Measurements from ENCODE around the gene C18orf63. TPM values are rescaled to one million over a fixed set of nuclear protein-coding genes. Genes with fewer than 3 reads are reported as not detected.
"Not testable (repeated sequence)": the region's sequence is repeated elsewhere in the genome, so short reads cannot be mapped to it uniquely, and the experiment has no call there.

C18orf63 gene
- total RNA-seq, 2 experiments from 2014 or later, result not detected

DNA sequence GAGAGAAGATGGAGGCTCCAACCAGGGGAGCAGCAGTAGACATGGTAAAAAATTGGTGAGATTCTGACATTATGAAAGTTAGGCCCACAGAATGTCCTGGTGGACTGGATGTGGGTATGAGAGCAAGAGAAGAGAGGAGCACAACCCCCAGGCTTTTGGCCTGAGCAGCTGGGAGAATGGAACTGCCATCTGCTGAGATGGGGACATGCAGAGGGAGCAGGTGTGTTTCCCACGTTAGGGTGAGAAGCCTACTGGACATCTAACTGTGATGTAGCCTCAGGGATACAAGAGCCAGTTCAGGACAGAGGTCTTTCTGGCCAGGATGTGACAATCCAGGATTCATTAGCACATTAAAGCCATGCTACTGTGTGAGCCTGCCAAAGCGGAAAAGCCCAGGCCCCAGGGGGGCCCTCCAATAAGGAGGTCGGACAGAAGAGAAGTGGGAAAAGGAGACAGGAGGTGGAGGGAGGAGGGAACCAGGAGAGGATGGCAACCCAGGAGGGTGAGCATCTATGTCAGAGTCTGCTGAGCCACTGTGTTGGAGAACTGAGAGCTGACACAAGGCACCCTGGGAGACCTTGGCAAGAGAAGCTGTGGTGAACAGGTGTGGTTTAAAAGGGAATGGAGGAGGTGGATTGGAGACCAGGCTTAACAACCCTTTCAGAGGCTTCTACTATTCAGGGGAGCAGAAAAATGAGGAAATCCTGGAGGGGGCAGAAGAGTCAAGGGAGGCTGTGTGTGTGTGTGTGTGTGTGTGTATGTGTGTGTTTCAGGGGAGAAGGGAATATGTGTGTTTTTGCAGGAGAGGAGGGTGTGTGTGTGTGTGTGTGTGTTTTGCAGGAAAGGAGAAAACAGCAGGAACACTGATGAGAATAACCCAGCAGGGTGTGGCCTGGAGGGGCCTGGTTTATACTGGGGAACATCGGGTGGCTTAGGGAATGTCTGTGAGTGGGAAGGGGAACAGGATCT is 34.3 kb upstream of the C18orf63 start:
- Mint-ChIP-seq H3K4me3 (no peak overlapping the region), H3K27ac (peak overlapping the region; percentile 45)
- CTCF ChIA-PET, result no interaction called here

GRCh38 chr18:74281980-74282754 is 33.5 kb upstream of the C18orf63 start:
- DNase-seq (no peak), ATAC-seq (no peak)
- no peaks in the 10 kb centered on the region for H3K36me3 Mint-ChIP-seq (ENCODE audit: low read depth)
- CTCF ChIA-PET, result no interaction called here
- no peaks in the 10 kb centered on the region for H3K27me3 Mint-ChIP-seq (ENCODE audit: low read depth)
- no peak overlapping the region for H3K4me3 Mint-ChIP-seq
- H3K4me1 Mint-ChIP-seq (ENCODE audit: low read depth), result peaks cover 22% of the 10 kb centered on the region
- POLR2A ChIA-PET, result no interaction called here
- no peaks in the 10 kb centered on the region for H3K9me3 Mint-ChIP-seq (ENCODE audit: insufficient read depth)
- H3K27ac Mint-ChIP-seq, result peak overlapping the region; percentile 13

More for the DNA sequence above, 34.3 kb upstream of the C18orf63 start:
- no peak for DNase-seq
- Mint-ChIP-seq H3K4me1 (ENCODE audit: low read depth) (peaks cover 22% of the 10 kb centered on the region), H3K27me3 (ENCODE audit: low read depth) (no peaks in the 10 kb centered on the region), H3K9me3 (ENCODE audit: insufficient read depth) (no peaks in the 10 kb centered on the region), H3K36me3 (ENCODE audit: low read depth) (no peaks in the 10 kb centered on the region)
- POLR2A ChIA-PET, result no interaction called here
- no peak for ATAC-seq

DNA sequence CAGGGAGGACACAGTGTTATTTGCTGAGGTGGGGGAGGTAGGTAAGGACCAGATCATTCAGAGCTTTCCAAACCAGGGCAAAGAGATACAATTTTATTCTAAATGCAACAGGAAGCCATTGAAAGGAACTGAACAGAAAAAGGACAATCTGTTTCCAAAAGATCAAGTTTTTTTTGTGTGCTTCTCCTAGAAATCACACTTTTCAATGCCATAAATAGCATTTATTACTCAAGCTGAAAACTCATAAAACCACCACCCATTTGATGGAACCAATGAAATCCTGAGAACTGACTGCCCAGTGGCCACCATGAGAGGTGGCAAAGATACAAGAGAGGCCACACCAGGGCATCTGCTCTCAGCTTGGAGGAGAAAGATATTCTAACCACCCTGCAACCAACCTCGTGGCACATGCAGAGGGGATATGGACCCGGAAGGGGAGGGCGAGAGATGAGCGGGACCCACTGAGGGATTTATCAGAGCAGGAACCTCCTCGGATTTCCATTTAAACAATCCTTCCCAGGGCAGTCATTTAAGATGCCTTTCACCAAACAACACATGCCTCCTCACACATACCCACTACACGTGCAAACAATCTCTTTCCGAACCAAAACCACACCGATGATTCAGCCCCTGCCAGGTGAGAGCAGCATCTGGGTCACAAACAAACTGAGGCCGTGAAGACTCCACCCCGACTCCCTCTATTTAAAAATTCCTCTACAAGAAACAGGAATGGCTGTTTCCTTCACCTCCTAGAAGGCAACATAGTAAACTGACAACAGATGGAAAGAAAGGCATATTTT is 32.7 kb upstream of the C18orf63 start:
- ATAC-seq (no peak), DNase-seq (no peak)
- POLR2A ChIA-PET, result interaction anchor here (1.0 kb wide), 1 partner anchor 216 kb away, joined by 3 read pairs; no protein-coding TSS in a partner anchor
- no peaks in the 10 kb centered on the region for H3K27me3 Mint-ChIP-seq (ENCODE audit: low read depth)
- H3K36me3 Mint-ChIP-seq (ENCODE audit: low read depth), result no peaks in the 10 kb centered on the region
- H3K27ac Mint-ChIP-seq, result peak overlapping the region; percentile 13
- CTCF ChIA-PET, result no interaction called here
- no peaks in the 10 kb centered on the region for H3K9me3 Mint-ChIP-seq (ENCODE audit: insufficient read depth)
- H3K4me1 Mint-ChIP-seq (ENCODE audit: low read depth), result peaks cover 22% of the 10 kb centered on the region
- H3K4me3 Mint-ChIP-seq, result no peak overlapping the region

DNA sequence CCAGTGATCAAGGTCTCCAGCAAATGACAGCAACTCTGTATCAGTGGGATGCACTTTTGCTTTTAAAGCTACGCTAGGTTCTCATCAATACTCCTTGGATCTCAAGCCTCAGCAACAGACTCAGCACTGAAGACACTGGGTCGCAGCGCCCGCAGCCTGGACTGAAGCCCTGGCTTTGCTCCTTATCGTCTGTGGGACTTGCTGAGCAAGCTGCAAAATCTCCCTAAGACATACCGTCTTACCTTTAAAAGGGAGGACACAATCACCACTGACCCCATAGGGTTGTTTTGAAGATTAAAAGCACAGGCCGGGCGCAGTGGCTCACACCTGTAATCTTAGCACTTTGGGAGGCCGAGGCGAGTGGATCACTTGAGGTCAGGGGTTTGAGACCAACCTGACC is 32.0 kb upstream of the C18orf63 start:
- Mint-ChIP-seq H3K4me3 (no peak overlapping the region), H3K9me3 (ENCODE audit: insufficient read depth) (no peaks in the 10 kb centered on the region), H3K36me3 (ENCODE audit: low read depth) (no peaks in the 10 kb centered on the region), H3K27ac (no peak overlapping the region), H3K4me1 (ENCODE audit: low read depth) (peaks cover 22% of the 10 kb centered on the region), H3K27me3 (ENCODE audit: low read depth) (no peaks in the 10 kb centered on the region)
- ChIA-PET CTCF (no interaction called here), POLR2A (interaction anchor here (1.0 kb wide), 1 partner anchor 215 kb away, joined by 3 read pairs; no protein-coding TSS in a partner anchor)
- no peak for ATAC-seq
- no peak for DNase-seq

DNA sequence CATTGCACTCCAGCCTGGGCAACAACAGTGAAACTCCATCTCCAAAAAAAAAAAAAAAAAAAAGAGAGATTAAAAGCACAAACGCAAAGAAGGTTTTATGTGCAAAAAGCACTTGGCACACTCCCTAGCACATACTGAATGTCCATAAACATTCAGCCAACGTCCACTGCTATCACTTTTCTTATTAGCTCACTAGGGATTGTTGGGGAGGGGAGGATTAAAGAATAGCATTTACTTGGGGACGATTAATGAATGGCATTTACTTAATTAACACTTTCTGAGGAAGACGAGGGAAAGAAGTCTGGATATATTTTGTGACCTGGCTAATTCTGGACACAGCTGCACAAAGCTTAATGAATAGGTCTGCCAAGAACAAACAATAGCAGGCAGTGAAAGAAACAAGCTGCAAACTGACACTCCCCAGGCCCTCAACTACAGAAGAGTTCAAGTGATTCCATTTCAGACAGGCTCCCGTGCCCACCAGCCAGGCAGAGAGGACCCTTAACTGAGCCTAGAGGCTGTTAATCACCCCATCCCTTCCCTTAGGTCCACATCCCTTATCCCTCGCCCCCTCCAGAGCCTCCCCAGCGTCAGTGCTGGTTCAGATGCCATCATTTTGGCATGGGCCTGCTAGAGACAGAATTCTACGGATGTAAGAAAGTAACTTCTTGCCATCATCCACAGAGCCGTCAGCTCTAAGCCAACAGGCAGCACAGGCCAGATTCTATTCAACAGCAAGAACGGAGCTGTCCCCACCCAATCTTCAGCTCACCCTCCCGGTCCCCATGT is 31.3 kb upstream of the C18orf63 start:
- ChIA-PET POLR2A (interaction anchor here (1.0 kb wide), 1 partner anchor 215 kb away, joined by 3 read pairs; no protein-coding TSS in a partner anchor), CTCF (interaction anchor here (1.3 kb wide), 1 partner anchor 209 kb away, joined by 3 read pairs; no protein-coding TSS in a partner anchor)
- H3K27me3 Mint-ChIP-seq (ENCODE audit: low read depth), result no peaks in the 10 kb centered on the region
- no peak for ATAC-seq
- no peak for DNase-seq
- no peak overlapping the region for H3K4me3 Mint-ChIP-seq
- no peaks in the 10 kb centered on the region for H3K36me3 Mint-ChIP-seq (ENCODE audit: low read depth)
- peaks cover 22% of the 10 kb centered on the region for H3K4me1 Mint-ChIP-seq (ENCODE audit: low read depth)
- H3K9me3 Mint-ChIP-seq (ENCODE audit: insufficient read depth), result no peaks in the 10 kb centered on the region
- no peak overlapping the region for H3K27ac Mint-ChIP-seq

- ATAC-seq (no peak), DNase-seq (no peak)
- no peaks in the 10 kb centered on the region for H3K36me3 Mint-ChIP-seq (ENCODE audit: low read depth)
- H3K4me1 Mint-ChIP-seq (ENCODE audit: low read depth), result peaks cover 22% of the 10 kb centered on the region
- no peak overlapping the region for H3K27ac Mint-ChIP-seq
- H3K9me3 Mint-ChIP-seq (ENCODE audit: insufficient read depth), result no peaks in the 10 kb centered on the region
- CTCF ChIA-PET, result interaction anchor here (1.3 kb wide), 1 partner anchor 209 kb away, joined by 3 read pairs; no protein-coding TSS in a partner anchor
- no peaks in the 10 kb centered on the region for H3K27me3 Mint-ChIP-seq (ENCODE audit: low read depth)
- POLR2A ChIA-PET, result interaction anchor here (0.6 kb wide), 1 partner anchor 81 kb away, joined by 3 read pairs; no protein-coding TSS in a partner anchor
- no peak overlapping the region for H3K4me3 Mint-ChIP-seq
Measured at GRCh38 chr18:74284980-74285355, 30.7 kb upstream of the C18orf63 start.

- not testable (repeated sequence) for ATAC-seq; H3K4me3 Mint-ChIP-seq; H3K36me3 Mint-ChIP-seq (ENCODE audit: low read depth); H3K27me3 Mint-ChIP-seq (ENCODE audit: low read depth); H3K9me3 Mint-ChIP-seq (ENCODE audit: insufficient read depth); H3K27ac Mint-ChIP-seq; DNase-seq
- ChIA-PET CTCF (interaction anchor here (1.3 kb wide), 1 partner anchor 208 kb away, joined by 3 read pairs; no protein-coding TSS in a partner anchor), POLR2A (interaction anchor here (0.6 kb wide), 1 partner anchor 81 kb away, joined by 3 read pairs; no protein-coding TSS in a partner anchor)
- peaks cover 24% of the 10 kb centered on the region for H3K4me1 Mint-ChIP-seq (ENCODE audit: low read depth)
Measured at GRCh38 chr18:74285583-74285982, 30.1 kb upstream of the C18orf63 start.

DNA sequence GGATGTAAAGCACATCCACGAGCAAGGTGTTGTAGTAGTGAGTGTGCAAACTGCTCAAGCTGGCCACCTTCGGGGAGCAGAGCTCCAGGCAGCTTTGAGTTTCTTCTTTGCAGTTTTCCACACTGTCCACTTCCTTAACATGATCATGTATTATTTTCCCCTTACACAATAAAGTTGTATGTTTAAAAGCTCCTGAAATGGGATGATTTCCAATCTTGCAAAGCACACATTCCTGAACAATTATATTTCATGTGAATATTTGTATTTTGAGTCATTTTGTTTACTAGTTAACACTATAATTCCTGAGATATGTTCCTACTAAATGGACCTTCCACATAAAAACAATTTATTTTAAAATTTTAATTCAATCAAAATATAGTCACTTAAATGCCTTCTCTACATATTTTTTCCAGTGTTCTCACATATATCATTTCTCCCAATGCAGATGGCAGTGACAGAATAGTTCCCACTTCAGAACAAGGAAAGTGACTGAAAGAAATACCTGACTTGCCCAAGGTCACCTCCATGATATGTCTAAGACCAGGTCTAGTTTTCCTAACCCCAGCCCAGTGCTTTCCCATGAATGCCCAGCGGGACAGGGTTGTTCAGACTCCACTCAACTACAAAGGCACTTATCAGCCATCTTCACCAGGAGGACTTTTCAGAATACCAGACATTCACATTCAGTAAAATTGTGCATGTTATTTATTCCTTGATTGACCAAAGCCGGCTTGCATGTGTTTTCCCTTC is 29.4 kb upstream of the C18orf63 start:
- ChIA-PET CTCF (interaction anchor here (1.3 kb wide), 1 partner anchor 207 kb away, joined by 3 read pairs; no protein-coding TSS in a partner anchor), POLR2A (no interaction called here)
- Mint-ChIP-seq H3K36me3 (ENCODE audit: low read depth) (no peaks in the 10 kb centered on the region), H3K4me3 (no peak overlapping the region), H3K27me3 (ENCODE audit: low read depth) (no peaks in the 10 kb centered on the region), H3K4me1 (ENCODE audit: low read depth) (peaks cover 25% of the 10 kb centered on the region), H3K9me3 (ENCODE audit: insufficient read depth) (no peaks in the 10 kb centered on the region), H3K27ac (no peak overlapping the region)
- ATAC-seq (no peak), DNase-seq (no peak)

DNA sequence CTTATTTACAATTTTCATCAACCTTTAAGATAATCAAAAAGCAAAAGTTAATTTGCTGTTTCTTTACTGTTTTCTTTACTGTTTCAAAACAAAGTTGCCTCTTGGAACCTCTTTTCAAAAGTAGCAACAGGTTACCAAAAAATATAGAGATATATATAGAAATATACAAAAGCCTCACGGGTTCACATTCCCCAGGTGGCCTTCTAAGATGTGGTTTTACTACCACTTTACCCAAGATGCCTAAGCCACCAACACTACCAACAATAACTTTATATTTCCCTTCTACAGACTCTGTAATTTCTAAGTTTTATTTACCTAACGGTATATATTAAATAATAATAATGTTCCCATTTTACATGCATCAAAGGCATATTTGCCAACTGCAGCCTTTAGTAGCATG is 28.8 kb upstream of the C18orf63 start:
- Mint-ChIP-seq H3K36me3 (ENCODE audit: low read depth) (peaks cover 2% of the 10 kb centered on the region), H3K27ac (no peak overlapping the region), H3K27me3 (ENCODE audit: low read depth) (no peaks in the 10 kb centered on the region), H3K4me1 (ENCODE audit: low read depth) (peaks cover 23% of the 10 kb centered on the region), H3K9me3 (ENCODE audit: insufficient read depth) (no peaks in the 10 kb centered on the region), H3K4me3 (no peak overlapping the region)
- ChIA-PET CTCF (no interaction called here), POLR2A (no interaction called here)
- ATAC-seq (no peak), DNase-seq (no peak)

DNA sequence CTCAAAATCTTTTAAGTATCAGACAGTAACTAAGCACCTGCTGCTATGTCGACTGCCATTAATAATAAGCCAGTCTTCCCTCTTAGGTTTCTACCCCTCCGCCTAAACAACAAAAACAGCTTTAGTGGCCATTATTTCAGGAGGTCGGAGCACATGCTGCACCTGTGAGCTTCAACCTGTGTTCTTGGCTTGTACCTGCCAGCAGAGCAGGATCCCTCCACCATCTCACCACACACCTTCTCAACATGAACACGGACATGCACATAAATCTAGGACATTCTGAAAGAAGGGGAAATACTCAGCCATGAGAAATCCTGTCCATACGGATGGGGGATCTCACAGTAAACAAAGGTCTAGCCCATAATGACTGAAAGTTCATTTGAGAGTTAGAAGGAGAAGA is 27.6 kb upstream of the C18orf63 start:
- no peaks in the 10 kb centered on the region for H3K27me3 Mint-ChIP-seq (ENCODE audit: low read depth)
- peaks cover 2% of the 10 kb centered on the region for H3K36me3 Mint-ChIP-seq (ENCODE audit: low read depth)
- H3K4me1 Mint-ChIP-seq (ENCODE audit: low read depth), result peaks cover 18% of the 10 kb centered on the region
- ChIA-PET POLR2A (no interaction called here), CTCF (interaction anchor here (1.2 to 1.4 kb wide), 2 partner anchors 14 to 22 kb away, joined by 3 to 4 read pairs; no protein-coding TSS in a partner anchor)
- no peak overlapping the region for H3K4me3 Mint-ChIP-seq
- H3K9me3 Mint-ChIP-seq (ENCODE audit: insufficient read depth), result no peaks in the 10 kb centered on the region
- ATAC-seq (no peak), DNase-seq (no peak)
- no peak overlapping the region for H3K27ac Mint-ChIP-seq

All from activated CD8-positive, alpha-beta T cell treated with anti-CD3 and anti-CD28 coated beads, Interleukin-2, amount 10 ng/mL, durations not matched to agents 7 days and 5 days (primary cell).